ENCODE measurements around the gene SLC38A9. TPM values are rescaled to one million over a fixed set of nuclear protein-coding genes. Genes with fewer than 3 reads are reported as not detected.

SLC38A9 gene
- total RNA-seq, 1 experiment from 2014 or later: 17.9 TPM

DNA sequence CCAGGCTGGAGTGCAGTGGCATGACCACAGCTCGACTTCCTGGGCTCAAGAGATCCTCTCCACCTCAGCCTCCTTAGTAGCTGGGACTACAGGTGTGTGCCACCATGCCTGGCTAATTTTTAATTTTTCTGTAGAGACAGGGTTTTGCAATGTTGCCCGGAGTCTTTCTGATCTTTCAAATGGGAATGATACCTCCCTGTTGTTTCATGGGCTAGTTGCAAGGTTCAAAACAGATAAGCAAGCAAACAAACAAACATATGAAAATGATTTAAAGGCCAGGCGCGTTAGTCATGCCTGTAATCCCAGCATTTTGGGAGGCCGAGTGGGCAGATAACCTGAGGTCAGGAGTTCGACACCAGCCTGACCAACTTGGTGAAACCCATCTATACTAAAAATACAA lies 132.1 kb downstream of the SLC38A9 start:
- DNase-seq (ENCODE audit: low spot score): no peak

DNA sequence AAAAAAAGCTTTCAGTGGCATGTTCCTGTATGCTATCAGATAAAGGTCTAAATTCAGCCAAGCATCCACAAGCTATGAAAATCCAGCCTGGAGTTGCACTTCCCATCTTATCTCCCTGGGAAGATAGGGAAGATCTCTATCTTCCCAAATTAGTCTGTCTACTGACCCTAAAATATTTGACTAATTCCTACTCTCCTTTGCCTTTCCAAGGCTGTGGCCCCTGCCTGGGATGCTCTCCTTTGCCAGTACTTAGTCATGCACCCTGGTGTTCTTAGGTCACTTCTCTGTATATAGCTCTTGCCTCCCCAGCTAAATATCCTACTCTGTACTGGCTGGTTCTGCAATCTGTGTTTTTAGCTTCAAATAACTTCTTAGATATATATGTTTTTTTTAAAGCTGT lies 133.4 kb downstream of the SLC38A9 start:
- no peak for DNase-seq (ENCODE audit: low spot score)

GRCh38 chr5:55577353-55578060 lies 134.6 kb downstream of the SLC38A9 start:
- DNase-seq (ENCODE audit: low spot score): no peak

DNA sequence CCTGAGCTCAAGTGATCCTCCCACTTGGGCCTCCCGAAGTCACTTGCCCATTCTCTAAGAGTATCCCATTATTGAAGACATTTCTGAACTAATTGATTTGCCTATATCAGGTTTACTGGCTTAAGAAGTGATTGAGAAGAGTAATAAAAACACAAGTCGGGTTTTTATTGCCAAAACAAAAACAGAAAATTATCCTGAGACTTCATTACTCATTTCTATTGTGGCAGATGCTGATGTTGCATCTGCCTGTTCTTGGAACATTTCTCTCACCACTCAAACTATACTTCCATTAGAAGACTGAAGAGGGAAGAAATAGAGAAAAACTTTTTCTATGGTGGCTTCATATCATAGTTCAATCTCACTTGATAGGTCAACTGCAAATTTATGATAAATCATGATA lies 135.5 kb downstream of the SLC38A9 start:
- no peak for DNase-seq (ENCODE audit: low spot score)

Other genes with a start within 250 kb of the SLC38A9 start
- 77.8 and 89.4 TPM in 2 replicates for gene PLPP1, start 177.4 kb downstream of the SLC38A9 start, total RNA-seq (2014; rRNA removed; shearing (Covaris generic))
- gene DDX4, start 25.7 kb upstream of the SLC38A9 start, total RNA-seq (2014; rRNA removed; shearing (Covaris generic)): not detected in 2 replicates
- 7.6 and 10.5 TPM in 2 replicates for gene IL31RA, start 139.0 kb upstream of the SLC38A9 start, total RNA-seq (2014; rRNA removed; shearing (Covaris generic))

Measured in H4 (cell line).